GM19468 (cell line): ENCODE results near the gene ABCA3.
"Not testable (repeated sequence)": the region's sequence is repeated elsewhere in the genome, so short reads cannot be mapped to it uniquely, and the experiment has no call there.

ENCODE experiments used
- ATAC-seq: cut with Tn5 transposase; IDR thresholded peaks from one replicate; pipeline ENCODE4 v1.9.1; 2021; ENCODE audit warnings: mild to moderate bottlenecking, moderate library complexity, moderate number of reproducible peaks; ENCODE audit not compliant: unreplicated experiment; ENCODE audit errors: extremely low read depth

Gene ABCA3

DNA sequence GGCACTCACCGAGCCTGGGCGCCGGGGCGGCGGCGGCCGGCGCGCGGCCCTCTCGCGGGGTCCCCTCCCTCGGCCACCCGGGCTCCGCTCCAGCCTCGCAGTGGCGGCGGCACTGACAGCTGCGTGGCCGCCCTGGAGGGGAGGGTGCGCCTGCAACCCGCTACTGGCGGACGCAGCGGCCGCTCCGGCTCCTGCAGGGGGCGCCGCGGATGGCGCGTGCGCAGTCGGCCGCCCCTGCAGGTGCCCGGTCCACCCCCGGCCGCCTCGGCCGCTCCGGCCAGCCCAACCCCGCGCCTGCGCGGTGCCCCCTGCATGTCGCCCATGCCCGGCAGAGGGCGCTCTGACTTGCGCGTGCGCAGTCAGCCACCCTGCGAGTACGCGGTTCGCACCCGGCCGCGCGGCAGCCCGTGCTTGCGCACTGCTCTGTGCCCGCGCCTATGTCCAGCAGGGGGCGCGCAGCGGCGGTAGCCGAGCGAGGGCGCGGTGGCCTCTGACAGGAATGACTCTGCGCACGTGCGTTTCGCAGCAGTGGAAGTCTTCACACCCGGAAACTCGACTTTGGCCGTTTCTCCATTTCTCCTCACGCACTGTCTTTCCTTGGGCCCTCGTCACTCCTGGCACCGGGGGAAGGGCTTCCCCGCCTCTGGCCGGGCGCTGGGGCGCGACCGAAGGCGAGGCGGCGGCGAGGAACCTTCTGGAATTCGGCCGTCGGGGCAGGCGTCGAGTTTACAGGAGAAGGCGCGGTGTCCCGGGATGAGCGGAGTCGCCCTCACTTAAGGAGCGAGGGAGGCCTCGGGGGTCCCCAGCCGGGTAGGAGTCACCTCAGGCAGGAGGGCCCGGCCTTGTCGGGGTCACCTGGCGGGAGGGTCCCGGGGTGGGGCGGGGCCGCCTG lies at the start of gene ABCA3:
ABCA3 (minus strand) TSS at position 165 of the 892 bp plus-strand sequence. CDS start 14,262 bp downstream, outside the sequence.
- peak; percentile 73 for ATAC-seq

DNA sequence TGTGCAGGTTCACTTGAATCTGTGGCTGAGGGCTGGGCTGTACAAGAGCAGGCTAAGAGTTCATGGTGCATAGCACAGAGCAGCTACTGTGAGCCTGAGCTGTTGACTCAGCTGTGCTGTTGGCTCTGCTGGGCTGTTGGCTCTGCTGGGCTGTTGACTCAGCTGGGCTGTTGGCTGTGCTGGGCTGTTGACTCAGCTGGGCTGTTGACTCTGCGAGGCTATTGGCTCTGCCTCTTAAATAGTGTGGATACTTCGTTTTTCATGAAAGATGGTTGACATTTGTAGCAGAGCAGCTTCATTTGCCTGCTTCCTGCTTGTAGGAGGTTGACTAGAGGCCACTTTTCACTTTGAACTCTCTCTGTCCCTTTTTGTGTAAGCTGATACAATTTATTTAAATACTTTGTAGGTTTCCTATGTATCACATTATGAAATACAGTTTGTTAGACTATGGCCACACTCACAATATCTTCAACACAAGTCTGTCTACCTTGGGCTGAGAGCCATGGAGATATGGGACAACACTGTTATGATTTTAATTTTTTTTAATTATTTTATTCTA lies 48.4 kb upstream of the ABCA3 start:
- no peak for ATAC-seq

DNA sequence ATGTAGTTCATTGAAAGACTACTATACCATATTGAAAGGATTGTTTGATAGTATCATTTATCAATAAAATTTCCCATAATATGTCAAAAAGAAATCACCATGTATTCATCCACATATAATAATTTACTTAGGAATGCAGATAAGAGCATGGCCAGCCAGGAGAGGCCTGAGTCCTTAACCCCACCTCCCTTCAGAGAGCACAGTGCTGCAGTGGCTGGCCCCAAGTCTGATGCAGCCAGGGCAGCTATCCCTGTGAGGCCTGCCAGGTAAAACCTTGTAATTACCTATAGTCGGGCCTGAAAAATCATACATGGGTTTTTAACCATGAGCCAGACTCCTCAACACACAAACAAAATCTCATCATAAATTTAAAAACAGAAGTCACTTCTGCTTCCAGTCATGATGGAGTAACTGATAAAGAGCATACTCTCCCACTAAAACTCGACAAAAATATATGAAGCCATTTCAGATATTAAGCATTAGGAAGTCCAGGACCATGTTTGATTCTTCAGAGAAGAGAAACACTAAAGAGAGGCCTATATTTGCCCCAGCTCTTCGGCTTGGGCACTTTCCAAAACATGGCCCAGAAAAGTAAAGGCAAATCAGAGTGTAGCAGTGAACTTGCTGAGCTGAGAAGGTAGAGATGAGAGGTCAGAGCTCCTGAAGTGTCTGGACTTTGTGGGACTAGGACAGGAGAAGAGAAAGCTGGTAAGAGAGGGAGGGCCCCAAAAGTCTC lies 47.8 kb upstream of the ABCA3 start:
- no peak for ATAC-seq

DNA sequence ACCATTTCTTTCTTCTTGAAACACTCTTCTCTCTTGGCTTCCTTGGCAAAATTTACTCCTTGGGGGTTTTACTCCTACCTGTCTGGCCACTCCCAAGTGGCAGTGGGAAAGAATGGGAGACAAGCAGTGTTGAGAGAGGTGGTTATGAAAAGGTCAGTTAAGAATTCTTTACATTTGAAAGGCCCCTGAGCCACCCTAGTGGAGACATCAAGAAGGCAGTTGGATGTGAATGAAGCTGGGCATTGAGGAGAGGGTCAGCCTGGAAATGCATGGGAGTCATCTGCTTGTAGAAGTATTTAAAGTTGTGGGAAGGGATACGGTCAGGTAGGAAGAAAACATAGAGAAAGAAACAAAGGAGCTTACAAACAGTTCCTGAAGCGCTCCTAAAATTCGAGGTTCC lies 46.5 kb upstream of the ABCA3 start:
- ATAC-seq: no peak

DNA sequence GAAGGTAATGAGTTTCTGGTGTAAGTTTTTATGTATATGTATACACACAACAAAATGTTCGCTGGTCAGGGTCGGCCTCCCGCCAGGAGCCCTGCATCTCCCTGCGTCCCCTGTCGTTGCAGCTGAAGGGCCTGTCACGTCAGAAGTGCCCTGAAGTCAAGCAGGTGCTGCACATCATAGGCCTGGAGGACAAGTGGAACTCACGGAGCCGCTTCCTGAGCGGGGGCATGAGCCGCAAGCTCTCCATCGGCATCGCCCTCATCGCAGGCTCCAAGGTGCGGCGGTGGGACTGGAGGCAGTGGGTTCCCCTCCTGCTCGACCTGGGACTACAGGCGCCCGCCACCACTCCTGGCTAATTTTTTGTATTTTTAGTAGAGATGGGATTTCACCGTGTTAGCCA lies 45.5 kb upstream of the ABCA3 start:
- ATAC-seq: not testable (repeated sequence)

DNA sequence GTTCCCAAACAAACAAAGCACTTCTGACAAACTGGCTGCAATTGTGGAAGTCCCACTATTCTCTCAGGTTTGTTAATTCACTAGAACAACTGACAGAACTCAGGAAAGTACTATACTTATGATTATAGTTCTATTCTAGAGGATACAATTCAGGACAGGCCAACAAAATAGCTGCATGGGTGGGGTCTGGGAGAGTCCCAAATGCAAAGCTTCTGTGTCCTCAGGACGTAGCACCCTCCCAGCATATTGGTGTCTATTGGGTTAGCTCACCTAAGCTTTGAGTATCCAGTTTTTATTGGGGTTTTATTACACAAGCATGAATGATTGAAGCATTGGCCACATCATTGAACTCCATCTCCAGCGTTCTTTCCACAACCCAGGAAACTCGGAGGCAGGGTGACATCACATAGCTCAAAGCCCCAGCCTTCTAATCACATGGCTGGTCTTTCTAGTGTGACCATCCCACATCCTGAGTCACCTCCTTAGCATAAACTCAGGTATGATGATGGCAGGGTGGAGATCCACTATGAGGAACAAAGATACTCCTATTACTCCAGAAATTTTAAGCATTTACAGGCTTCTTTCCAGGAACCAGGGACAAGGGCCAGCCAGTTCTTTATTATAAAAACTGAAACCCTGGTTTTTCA lies 44.8 kb upstream of the ABCA3 start:
- no peak for ATAC-seq

DNA sequence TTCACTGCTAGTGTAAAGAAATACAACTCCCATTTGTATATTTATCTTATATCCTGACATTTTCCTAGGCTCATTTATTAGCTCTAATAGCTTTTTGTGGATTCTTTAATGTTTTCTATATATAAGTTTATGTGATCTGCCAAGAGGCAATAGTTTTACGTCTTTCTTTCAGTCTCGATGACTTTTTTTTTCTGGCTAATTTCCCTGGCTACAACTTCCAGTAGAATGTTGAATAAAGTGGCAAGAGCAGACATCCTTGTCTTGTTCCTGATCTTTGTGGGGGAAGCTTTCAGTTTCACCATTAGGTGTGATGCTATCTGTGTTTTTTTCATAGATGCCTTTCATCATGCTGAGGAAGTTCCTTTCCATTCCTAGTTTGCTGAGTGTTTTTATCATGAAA lies 43.9 kb upstream of the ABCA3 start:
- ATAC-seq: no peak

DNA sequence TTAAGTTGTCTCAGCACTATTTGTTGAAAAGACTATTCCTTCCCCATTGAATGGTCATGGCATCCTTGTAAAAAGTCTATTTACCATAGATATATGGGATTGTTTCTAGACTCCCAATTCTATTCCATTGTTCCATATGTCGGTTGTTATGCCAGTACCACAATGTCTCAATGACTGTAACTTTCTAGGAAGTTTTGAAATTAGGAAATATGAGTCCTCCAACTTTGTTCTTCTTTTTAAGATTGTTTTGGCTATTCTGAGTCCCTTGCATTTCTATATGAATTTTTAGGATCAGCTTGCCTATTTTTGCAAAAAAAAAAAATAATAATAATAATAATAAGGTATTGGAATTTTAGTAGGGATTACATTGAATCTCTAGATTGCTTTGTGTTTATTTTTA lies 43.0 kb upstream of the ABCA3 start:
- no peak for ATAC-seq

DNA sequence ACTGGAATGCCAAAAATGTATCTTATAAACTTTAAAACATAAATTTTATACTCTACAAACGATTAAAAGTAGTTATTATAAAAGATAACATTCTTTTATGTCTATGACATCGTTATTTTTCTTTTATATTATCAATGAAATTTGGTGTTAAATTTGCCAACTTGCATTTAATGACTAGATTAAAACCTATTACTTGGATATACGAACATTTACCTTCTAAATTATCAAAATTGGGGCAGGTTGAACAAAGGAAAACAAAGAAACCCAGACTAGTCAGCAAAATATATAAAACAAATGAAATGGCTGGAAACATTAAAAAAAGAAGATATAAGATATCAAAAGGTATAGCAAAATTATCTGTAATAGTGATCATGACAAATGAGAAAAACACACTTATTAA lies 34.1 kb upstream of the ABCA3 start:
- no peak for ATAC-seq

DNA sequence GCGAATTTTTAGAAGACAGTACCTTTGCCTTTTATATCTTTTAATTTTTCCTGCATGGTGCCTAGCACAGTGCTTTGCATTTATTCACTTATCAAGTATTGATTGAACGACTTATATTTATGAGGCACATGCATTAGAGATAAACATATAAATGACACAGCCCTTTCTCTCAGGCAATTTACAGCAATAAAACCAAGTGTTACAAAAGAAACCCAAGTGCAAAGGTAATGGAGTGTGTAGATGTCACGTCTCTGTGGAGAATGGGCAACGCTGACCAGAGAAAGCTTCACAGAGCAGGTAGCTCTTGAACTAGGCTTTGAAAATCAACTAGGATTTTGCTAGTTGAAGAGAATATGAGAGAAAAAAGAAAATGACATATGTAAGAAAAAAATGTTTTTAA lies 32.6 kb upstream of the ABCA3 start:
- no peak for ATAC-seq

DNA sequence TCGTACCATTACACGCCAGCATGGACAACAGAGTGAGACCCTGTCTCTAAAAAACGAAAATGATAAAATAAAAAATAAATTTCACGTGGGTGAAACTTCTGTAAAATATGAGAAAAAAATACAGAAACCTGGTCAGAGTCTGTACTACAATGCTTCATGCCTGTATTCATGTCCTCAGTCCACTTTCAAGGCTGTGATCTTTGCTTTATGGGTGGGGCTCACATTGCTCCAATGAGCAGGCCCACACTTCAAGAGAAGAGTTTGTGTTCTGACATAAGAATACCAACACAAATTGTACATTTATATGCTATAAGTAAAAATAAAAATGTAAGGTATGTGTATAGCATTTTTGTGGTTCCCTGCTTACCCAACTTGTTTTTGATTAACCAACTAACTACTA lies 32.2 kb upstream of the ABCA3 start:
- no peak for ATAC-seq

DNA sequence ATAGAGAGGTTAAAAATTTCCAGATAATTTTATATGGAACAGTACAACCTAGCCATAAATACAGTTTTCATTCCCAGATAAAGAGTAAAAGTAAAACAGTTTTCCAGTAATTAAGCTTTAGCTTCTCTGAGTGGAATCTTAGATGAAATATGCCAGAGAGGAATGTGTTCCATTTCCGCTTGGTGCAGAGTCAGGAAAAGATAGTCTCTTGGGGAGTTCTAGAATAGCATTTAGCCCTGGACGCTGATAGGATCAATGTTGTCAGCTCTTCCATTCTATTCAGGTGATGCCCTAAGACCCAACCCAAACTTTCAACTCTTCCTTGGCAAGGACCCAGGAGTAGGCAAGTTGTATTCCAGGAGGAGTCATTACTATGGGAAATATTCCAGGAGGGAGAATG lies 30.9 kb upstream of the ABCA3 start:
- no peak for ATAC-seq

DNA sequence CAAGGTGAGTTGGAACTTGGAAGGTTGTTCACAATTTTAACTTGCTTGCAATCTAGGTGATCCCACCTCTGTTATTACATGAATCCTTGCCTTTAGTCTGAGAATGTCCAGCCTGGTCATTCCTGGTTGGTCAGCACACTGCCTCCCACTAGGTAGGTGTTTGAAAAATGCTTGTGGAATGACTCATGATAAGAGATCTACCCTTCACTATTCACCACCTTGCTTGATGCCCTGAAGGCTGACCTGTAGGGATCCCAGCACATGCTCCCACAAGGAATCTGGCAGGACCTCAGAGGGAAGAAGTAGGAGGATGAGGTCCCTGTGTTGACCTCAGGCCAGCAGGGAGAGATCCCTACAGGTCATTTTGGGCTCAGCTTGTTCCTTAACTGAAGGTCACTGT lies 30.2 kb upstream of the ABCA3 start:
- no peak for ATAC-seq

DNA sequence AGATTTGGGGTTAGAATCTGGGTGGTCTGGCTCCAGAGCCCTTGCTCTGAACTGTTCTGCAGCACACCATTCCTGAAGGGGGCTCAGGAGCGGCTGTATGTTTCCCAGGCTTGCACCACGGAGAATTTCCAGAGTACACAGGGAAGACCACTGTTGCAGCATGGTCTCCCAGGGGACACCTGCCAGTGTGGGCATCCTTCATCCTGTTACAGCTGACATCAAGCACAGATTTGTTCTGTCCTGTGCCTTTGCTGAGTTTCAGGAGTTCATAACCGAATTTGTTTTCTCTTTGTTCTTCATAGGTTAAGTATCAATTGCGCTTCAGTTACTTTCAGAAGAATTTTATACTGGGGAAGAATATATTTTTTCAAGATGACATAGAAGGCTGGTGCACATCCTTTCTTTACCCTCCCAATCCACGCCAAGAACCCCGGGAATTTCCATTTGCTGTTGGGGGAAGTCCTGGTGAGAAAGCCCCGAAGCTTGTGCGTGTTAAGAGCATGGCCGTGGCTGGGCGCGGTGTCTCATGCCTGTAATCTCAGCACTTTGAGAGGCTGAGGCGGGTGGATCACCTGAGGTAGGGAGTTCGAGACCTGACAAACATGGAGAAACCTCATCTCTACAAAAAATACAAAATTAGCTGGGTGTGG lies 26.3 kb upstream of the ABCA3 start:
- no peak for ATAC-seq

DNA sequence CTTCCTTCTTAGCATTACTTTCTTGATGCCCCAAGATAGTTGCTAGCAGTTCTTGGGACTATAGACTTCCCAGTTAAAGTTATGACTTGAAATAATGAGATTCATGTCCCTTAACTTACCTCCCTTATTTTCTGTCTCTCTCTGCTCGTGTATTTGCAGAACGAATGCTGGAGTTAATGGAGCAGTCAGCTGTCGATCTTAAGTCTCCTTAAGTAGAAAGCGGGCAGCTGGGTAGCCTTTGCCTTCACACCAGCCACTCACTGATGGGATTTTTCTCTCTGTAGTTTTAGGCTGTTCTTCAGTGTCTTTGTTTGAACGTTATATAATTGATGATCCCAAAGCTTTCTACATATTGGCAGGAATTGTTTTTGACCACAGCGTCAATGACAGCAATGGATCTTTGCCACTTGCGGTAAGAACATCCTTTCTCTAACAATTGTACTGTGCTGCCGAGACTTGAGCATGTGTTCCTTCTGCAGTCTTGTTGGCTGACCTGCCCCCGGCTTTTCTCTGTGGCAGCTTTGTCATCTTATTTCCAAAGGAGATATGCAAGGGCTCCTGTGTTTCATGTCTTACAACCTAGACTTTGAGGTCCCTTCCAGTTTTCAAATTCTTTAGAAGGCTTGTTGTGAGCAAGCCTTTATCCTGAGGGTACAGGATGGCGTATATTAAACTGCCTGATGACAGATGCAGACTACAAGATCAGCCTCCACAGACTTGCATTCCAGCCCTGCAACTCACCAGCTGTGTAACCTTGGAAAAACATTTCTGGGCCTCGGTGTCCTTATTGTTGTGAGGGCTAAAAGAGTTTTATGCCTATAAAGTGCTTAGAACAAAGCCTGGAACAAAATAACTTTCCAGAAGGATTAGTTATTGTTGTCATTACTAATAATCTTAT lies 25.1 kb upstream of the ABCA3 start:
- ATAC-seq: no peak

DNA sequence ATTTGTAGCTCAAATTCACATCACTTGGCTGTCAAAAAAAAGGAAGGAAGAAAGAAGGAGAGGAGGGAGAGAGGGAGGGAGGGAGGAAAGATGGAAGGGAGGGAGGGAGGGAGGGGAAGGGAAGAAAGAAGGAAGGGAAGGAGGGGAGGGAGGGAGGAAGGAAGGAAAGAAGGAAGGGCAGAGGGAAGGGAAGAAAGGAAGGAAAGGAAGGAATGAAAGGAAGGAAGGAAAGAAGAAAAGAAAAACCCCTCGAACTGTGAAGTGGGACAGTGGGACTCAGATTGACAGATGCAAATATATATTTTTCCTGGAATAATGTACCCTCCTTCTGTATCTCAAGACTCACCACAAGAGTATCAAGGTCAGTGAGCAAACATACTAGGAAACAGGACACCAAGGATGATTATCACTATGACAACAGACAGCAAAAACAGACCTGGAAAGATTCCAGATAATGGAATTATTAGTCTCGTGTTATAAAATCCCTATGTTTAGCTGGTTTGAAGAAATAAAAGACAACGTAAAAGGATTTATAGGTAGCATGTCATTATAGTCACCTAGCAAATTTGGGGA lies 24.2 kb upstream of the ABCA3 start:
- ATAC-seq: no peak

DNA sequence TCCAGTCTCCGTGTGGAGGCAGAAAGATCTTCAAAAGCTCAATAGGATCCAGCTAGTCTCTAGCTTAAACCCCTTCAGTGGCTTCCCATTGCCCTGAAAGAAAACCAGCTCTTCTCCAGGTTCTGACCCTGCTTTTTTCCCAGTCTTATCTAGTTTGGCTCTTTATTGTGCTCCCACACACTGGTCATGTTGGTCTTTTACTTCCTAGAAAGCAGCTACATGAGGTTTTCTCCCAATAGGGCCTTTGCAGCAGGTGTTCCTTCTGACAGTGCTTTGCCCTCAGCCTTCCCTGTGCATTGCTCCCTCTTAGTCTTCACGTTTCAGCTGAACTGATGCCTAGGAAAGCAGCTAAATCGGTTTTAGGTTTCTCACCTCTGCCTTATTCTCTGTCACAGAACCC lies 21.7 kb upstream of the ABCA3 start:
- no peak for ATAC-seq

DNA sequence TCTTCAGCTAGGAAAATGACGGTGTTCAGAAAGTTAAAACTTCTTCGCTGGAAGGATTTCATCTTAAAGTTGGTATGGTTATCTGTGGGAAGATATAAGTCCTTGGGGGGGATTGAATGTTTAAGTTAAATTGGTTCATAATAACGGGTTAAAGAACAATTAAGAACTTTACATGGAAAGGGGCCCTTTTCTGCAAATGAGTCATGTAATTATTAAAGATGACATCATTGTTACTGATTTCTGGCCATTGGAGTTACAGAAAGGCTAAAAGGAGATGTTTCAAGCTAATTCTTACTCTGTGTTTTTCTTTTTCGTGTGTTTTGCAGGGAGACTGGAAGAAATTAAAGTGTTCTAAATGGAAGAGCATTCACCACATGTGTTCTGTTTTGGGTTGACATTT lies 20.6 kb upstream of the ABCA3 start:
- ATAC-seq: no peak

DNA sequence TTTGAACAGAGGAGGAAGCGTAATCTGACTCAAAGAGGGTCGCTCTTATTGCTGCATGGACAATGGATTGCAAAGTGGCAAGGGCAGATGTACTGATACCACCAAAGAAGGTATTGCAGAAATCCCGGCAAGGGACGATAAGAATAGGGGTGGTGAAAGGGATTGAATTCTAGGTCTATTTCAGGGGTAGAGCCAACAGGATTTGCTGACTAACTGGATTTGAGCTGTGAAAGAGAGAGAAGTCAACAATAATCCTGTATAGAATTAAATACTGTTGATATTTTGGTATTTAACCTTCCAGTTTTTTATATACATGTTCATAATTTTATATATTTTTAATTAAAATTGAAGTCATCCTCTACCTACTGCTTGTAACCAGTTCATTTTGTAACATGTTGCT lies 19.4 kb upstream of the ABCA3 start:
- ATAC-seq: no peak
